H1 (cell line): ENCODE data around the gene CTIF. TPM values are rescaled to one million over a fixed set of nuclear protein-coding genes. Genes with fewer than 3 reads are reported as not detected.

ENCODE experiments used
- RFX5 ChIP-seq: IDR thresholded peaks from 2 replicates; pipeline ENCODE4 v1.6.1; 2011; ENCODE audit warnings: low read depth, low read length, improper control_type of control experiment, borderline replicate concordance
- polyA plus RNA-seq, 7 experiments: library from polyadenylated mRNA; depleted of rRNA in 3 of 7; stranded (reverse) in 5 of 7; unstranded in 2 of 7; fragments of >200 nt in 5 of 7; fragments of 200-250 nt in 2 of 7; gene quantifications; 1 replicate in 5 of 7; 2 replicates in 1 of 7; 4 replicates in 1 of 7; pipeline versions ENCODE4 v1.2.1 to v1.2.3, GENCODE V29; 2011 to 2013; ENCODE audit warnings: missing spikeins in 2 of 7, mixed read lengths in 2 of 7
- total RNA-seq: library from RNA; stranded (reverse); fragmentation: NEBNext Ultra II Directional; extraction: Animal tissue kit (Norgen Biotek cat#: 25700); gene quantifications from 2 replicates; pipeline ENCODE4 v1.2.1, GENCODE V29; 2021

Gene CTIF
- total and polyA plus RNA-seq, 2 of the 8 experiments (the other 6 are each of a cell fraction or from before 2014, with no cell fraction given) = 9.0 to 17.8 TPM

DNA sequence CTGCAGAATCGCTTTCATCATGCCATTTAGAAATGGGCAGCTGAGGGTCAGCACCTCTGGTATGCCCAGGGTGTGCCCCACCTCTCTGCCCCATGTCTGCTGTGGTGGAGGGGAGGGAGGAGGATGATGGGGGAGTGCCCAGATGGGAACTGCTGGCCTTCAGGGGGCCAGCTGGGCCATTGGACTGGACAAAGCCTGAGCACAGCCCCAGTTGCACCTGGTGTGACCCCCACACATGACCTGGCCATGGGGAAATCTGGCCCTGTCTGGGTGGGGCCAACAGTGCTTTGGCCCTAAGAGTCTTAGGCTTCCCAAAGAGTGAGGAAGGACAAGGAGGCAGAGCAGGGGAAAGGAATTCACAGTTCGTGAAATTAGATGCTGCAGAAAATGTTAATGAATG, 44.1 kb downstream of the CTIF start (continued):
- TF ChIP-seq RFX5 = no peak
